Endothelial cell of umbilical vein (primary cell): Measurements from ENCODE around the gene FRMD4A. TPM values are rescaled to one million over a fixed set of nuclear protein-coding genes. Genes with fewer than 3 reads are reported as not detected.

Experiments
- BruUV-seq: library from RNA; stranded (reverse); fragments of 400-500 nt; replicated peaks from 2 replicates; lab custom pipeline; 2021; lab: Mats Ljungman, UMichigan
- CTCF ChIA-PET: fragments of 300-600, 350-600 bp; sonication (Branson Sonifier 250); formaldehyde crosslinking; loops from one replicate; lab custom pipeline; 2021; ENCODE audit warnings: antibody characterized with exemption, inconsistent platforms; lab: Charles Lee
- POLR2A ChIA-PET: fragments of 300-600, 350-600 bp; sonication (Branson Sonifier 250); formaldehyde crosslinking; loops from one replicate; lab custom pipeline; 2021; ENCODE audit warnings: antibody characterized with exemption, inconsistent platforms; lab: Charles Lee
- DNase-seq: peaks from one replicate; pipeline ENCODE4 v3.0.0-alpha.2; 2011; ENCODE audit warnings: low read depth, low spot score
- FAIRE-seq: peaks from 2 replicates; lab custom pipeline; 2011; peaks lifted over from hg19 to GRCh38; lab: Jason Lieb, UNC
- H2AFZ ChIP-seq: 2 replicates; pipeline ENCODE4 v1.6.0; 2012; ENCODE audit warnings: low read depth, low read length, control low read depth, inconsistent platforms
- H3K27ac ChIP-seq: 2 replicates; pipeline ENCODE4 v1.5.1; 2011; ENCODE audit warnings: low read depth, mild to moderate bottlenecking, control low read depth, low read length, moderate library complexity; ENCODE audit not compliant: insufficient read depth
- H3K27me3 ChIP-seq, 2 experiments: 2 replicates each; pipeline versions ENCODE4 v1.6.0 to v1.6.1; 2011; ENCODE audit warnings: low read length in 2 of 2, mixed read lengths in 1 of 2; ENCODE audit not compliant: control insufficient read depth in 2 of 2, insufficient read depth in 2 of 2
- H3K36me3 ChIP-seq, 2 experiments: 2 replicates in 1 of 2; 3 replicates in 1 of 2; pipeline ENCODE4 v1.5.1; 2011; ENCODE audit warnings: low read length in 2 of 2, mild to moderate bottlenecking in 1 of 2, moderate library complexity in 1 of 2; ENCODE audit not compliant: control insufficient read depth in 2 of 2, insufficient read depth in 2 of 2; ENCODE audit errors: extremely low read depth in 1 of 2
- H3K4me1 ChIP-seq: 3 replicates; pipeline ENCODE4 v1.5.1; 2011; ENCODE audit warnings: mild to moderate bottlenecking, low read length; ENCODE audit not compliant: control insufficient read depth, insufficient read depth; ENCODE audit errors: extremely low read depth
- H3K4me2 ChIP-seq: 2 replicates; pipeline ENCODE4 v1.6.1; 2011; ENCODE audit warnings: low read length, control low read depth, mixed read lengths; ENCODE audit not compliant: insufficient read depth
- H3K4me3 ChIP-seq, 3 experiments: fragments of 200-600 bp in 1 of 3; sonication (generic), shearing (Covaris generic) in 1 of 3; replicated peaks in 1 of 3; 2 replicates each; pipeline ENCODE4 v1.5.1; 2011 to 2016; ENCODE audit warnings: control low read depth in 3 of 3, low read length in 3 of 3, mild to moderate bottlenecking in 2 of 3, inconsistent platforms in 1 of 3, low read depth in 1 of 3, moderate library complexity in 1 of 3; ENCODE audit not compliant: insufficient read depth in 1 of 3
- H3K79me2 ChIP-seq: 2 replicates; pipeline ENCODE4 v1.6.0; 2012; ENCODE audit warnings: low read length, inconsistent platforms; ENCODE audit not compliant: control insufficient read depth, insufficient read depth
- H3K9ac ChIP-seq: replicated peaks from 2 replicates; pipeline ENCODE3; 2011; ENCODE audit warnings: low read length, control low read depth; ENCODE audit not compliant: insufficient read depth; ENCODE audit errors: extremely low read depth
- H3K9me1 ChIP-seq: replicated peaks from 3 replicates; pipeline ENCODE4 v1.6.0; 2011; ENCODE audit warnings: mild to moderate bottlenecking, low read length; ENCODE audit not compliant: control insufficient read depth, insufficient read depth; ENCODE audit errors: extremely low read depth
- H3K9me3 ChIP-seq: replicated peaks from 2 replicates; pipeline ENCODE4 v1.5.1; 2012; ENCODE audit warnings: low read length, inconsistent platforms; ENCODE audit not compliant: control insufficient read depth, insufficient read depth
- H4K20me1 ChIP-seq: replicated peaks from 2 replicates; pipeline ENCODE3; 2011; ENCODE audit warnings: mild to moderate bottlenecking, low read length; ENCODE audit not compliant: control insufficient read depth, insufficient read depth; ENCODE audit errors: extremely low read depth
- EZH2 ChIP-seq: IDR thresholded peaks from 2 replicates; pipeline ENCODE4 v1.6.1; 2012; ENCODE audit warnings: borderline replicate concordance, low read depth, mild to moderate bottlenecking, moderate library complexity, low read length, inconsistent platforms; ENCODE audit not compliant: severe bottlenecking
- FOS ChIP-seq: IDR thresholded peaks from 2 replicates; pipeline ENCODE4 v1.6.1; 2011; ENCODE audit warnings: mild to moderate bottlenecking, low read length, moderate library complexity, borderline replicate concordance; ENCODE audit not compliant: insufficient read depth
- GATA2 ChIP-seq: IDR thresholded peaks from 2 replicates; pipeline ENCODE4 v1.7.0; 2011; ENCODE audit warnings: low read depth, mild to moderate bottlenecking, moderate library complexity, mixed read lengths, low read length; ENCODE audit not compliant: insufficient read length, insufficient read depth
- JUN ChIP-seq: IDR thresholded peaks from 2 replicates; pipeline ENCODE4 v1.6.1; 2011; ENCODE audit warnings: borderline replicate concordance, low read depth; ENCODE audit not compliant: insufficient read length, insufficient read depth
- MYC ChIP-seq: IDR thresholded peaks from one replicate; pipeline ENCODE4 v1.6.1; 2011; ENCODE audit warnings: mild to moderate bottlenecking, low read depth, low read length
- POLR2A ChIP-seq: IDR thresholded peaks from 2 replicates; pipeline ENCODE4 v1.6.1; 2012; ENCODE audit warnings: low read depth, mild to moderate bottlenecking, control low read depth, low read length
- POLR2AphosphoS5 ChIP-seq: IDR thresholded peaks from 2 replicates; pipeline ENCODE4 v1.6.1; 2012; ENCODE audit warnings: low read depth, mild to moderate bottlenecking, control low read depth, low read length, moderate library complexity; ENCODE audit not compliant: insufficient read depth
- dilution Hi-C: fragments of 300-500 bp; cut with MboI; formaldehyde crosslinking; loops from one replicate; pipeline ENCODE4 v1.15.0; 2019; ENCODE audit warnings: low sequenced_read_pairs; ENCODE audit not compliant: extremely low pct_ligation_motif_present
- intact Hi-C: fragments of 100-400 bp; cut with micrococcal nuclease; formaldehyde crosslinking; loops from one replicate; pipeline ENCODE4 v1.10.0; 2022
- polyA plus RNA-seq, 4 experiments: library from polyadenylated mRNA; depleted of rRNA in 3 of 4; stranded (reverse) in 3 of 4; unstranded in 1 of 4; fragments of >200 nt; gene quantifications; 2 replicates each; pipeline versions ENCODE4 v1.2.1 to v1.2.3, GENCODE V29; 2011 to 2012; ENCODE audit warnings: missing spikeins in 1 of 4
- total RNA-seq: library from RNA; stranded (reverse); gene quantifications from 2 replicates; pipeline ENCODE4 v1.2.3, GENCODE V29; 2021
- TF ChIP-seq, protein P1 (sequence below): IDR thresholded peaks from 2 replicates; pipeline ENCODE4 v1.6.1; 2011; ENCODE audit not compliant: insufficient read depth, insufficient read length
- TF ChIP-seq, protein P2 (sequence below), 2 donors: IDR thresholded peaks; 1 replicate in 1 of 2; 2 replicates in 1 of 2; pipeline ENCODE4 v1.5.1; 2011; ENCODE audit warnings: low read length in 2 of 2, mild to moderate bottlenecking in 2 of 2, moderate library complexity in 2 of 2, control low read depth in 1 of 2, inconsistent platforms in 1 of 2, low read depth in 1 of 2; ENCODE audit not compliant: insufficient read depth in 1 of 2; ENCODE audit errors: extremely low read depth in 1 of 2

The FRMD4A gene
- total and polyA plus RNA-seq, 2 donors (not counting 3 experiments of a cell fraction or from before 2014, with no cell fraction given), result 123 to 148 TPM

DNA sequence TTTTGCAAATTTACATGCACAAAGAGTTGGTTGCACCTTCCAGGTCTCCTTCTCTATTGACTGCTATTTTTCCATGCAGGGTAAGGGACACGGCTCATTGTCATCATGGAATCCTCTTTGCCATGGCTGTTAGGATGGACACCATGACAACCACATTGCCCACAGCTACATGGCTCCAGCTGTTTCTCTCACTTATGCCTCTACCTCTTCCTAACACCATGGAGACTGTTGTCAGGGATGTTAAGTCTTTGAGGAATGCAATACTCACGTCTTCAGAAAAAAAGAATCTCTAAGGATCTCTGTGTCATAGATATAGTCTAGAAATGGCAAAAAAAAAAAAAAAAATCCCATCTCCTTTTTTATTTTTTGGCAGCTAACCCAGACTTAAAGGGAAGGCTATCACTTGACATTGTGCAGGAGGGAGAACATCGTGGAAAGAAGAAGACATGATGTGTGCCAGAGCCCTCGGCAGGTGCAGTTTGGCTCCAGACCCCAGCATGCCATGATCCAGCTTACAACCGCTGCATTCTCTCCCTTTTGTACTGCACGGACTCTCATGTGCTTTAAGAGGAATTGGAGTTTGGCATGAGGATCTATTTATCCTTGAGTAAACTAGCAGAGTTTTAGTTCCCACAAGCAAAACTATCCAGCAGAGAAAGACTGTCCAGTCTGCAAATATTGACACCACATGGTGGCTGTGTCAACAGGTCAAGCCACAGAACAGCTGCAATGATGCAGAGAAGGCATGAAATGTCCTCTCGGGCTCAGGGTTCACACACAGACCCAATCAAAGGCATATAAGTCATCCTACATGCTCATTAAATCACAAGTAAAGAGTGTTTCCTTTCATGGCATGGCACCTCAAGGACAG, 70.8 kb downstream of the FRMD4A start:
- no peak for DNase-seq
- H3K36me3 ChIP-seq, result no peaks in the 10 kb centered on the region
- no TSS peak for BruUV-seq
- no peak overlapping the region for H3K4me3 ChIP-seq
- H3K4me1 ChIP-seq, result no peaks in the 10 kb centered on the region
- no peak for FAIRE-seq
- H3K9me3 ChIP-seq, result no peaks in the 10 kb centered on the region
- no peak overlapping the region for H3K27ac ChIP-seq
- no peak overlapping the region for H2AFZ ChIP-seq
- H3K4me2 ChIP-seq, result no peak overlapping the region
- no peaks in the 10 kb centered on the region for H3K79me2 ChIP-seq
- H3K9me1 ChIP-seq, result no peaks in the 10 kb centered on the region
- TF ChIP-seq FOS (no peak), MYC (no peak), POLR2A (no peak), GATA2 (no peak), EZH2 (no peak), POLR2AphosphoS5 (no peak), JUN (no peak)
- TF ChIP-seq, protein P1, sequence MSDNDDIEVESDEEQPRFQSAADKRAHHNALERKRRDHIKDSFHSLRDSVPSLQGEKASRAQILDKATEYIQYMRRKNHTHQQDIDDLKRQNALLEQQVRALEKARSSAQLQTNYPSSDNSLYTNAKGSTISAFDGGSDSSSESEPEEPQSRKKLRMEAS, result no peak
- TF ChIP-seq, protein P2, sequence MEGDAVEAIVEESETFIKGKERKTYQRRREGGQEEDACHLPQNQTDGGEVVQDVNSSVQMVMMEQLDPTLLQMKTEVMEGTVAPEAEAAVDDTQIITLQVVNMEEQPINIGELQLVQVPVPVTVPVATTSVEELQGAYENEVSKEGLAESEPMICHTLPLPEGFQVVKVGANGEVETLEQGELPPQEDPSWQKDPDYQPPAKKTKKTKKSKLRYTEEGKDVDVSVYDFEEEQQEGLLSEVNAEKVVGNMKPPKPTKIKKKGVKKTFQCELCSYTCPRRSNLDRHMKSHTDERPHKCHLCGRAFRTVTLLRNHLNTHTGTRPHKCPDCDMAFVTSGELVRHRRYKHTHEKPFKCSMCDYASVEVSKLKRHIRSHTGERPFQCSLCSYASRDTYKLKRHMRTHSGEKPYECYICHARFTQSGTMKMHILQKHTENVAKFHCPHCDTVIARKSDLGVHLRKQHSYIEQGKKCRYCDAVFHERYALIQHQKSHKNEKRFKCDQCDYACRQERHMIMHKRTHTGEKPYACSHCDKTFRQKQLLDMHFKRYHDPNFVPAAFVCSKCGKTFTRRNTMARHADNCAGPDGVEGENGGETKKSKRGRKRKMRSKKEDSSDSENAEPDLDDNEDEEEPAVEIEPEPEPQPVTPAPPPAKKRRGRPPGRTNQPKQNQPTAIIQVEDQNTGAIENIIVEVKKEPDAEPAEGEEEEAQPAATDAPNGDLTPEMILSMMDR (IDR thresholded peaks at IDR 0.05; ENCODE audit: extremely low read depth in 1 of 2, insufficient read depth in 1 of 2, low read depth in 1 of 2, low read length in 2 of 2), result no peak
- ChIA-PET CTCF (no interaction called here), POLR2A (no interaction called here)
- H4K20me1 ChIP-seq, result no peaks in the 10 kb centered on the region
- H3K9ac ChIP-seq, result no peak overlapping the region
- intact Hi-C loops (no loop called here), dilution Hi-C loops (no loop called here)
- peaks cover 5 to 6% of the 10 kb centered on the region in 2 experiments for H3K27me3 ChIP-seq
